ENCODE results near the gene PSG11. TPM values are rescaled to one million over a fixed set of nuclear protein-coding genes. Genes with fewer than 3 reads are reported as not detected.
"Not testable (repeated sequence)": the region's sequence is repeated elsewhere in the genome, so short reads cannot be mapped to it uniquely, and the experiment has no call there.

PSG11 gene
- total and polyA plus RNA-seq, 4 donors = 0.36 to 0.55 TPM; not detected in 2

- not testable (repeated sequence) for H3K9me3 ChIP-seq (ENCODE audit: control insufficient read depth, insufficient read depth, low read length); H3K4me1 ChIP-seq (ENCODE audit: control insufficient read depth, insufficient read depth, low read length); H3K36me3 ChIP-seq (ENCODE audit: control insufficient read depth, insufficient read depth, low read length); H3K4me3 ChIP-seq (ENCODE audit: low read depth, low read length); H3K27me3 ChIP-seq (ENCODE audit: control insufficient read depth, insufficient read depth, low read length); H3K27ac ChIP-seq (ENCODE audit: low read depth, low read length); DNase-seq (ENCODE audit: low read depth in 4 of 6, low spot score in 6 of 6)
- 92% methylated on average over 8 of the region's 10 CpGs for WGBS (ENCODE audit: insufficient coverage)
These were observed 34.2 kb downstream of the PSG11 start for GRCh38 chr19:42992029-42992604.

- Histone ChIP-seq H3K36me3 (ENCODE audit: control insufficient read depth, insufficient read depth, low read length) (no peaks in the 10 kb centered on the region), H3K27ac (ENCODE audit: low read depth, low read length) (no peak overlapping the region), H3K4me3 (ENCODE audit: low read depth, low read length) (no peak overlapping the region), H3K4me1 (ENCODE audit: control insufficient read depth, insufficient read depth, low read length) (no peaks in the 10 kb centered on the region), H3K9me3 (ENCODE audit: control insufficient read depth, insufficient read depth, low read length) (no peaks in the 10 kb centered on the region), H3K27me3 (ENCODE audit: control insufficient read depth, insufficient read depth, low read length) (no peaks in the 10 kb centered on the region)
- no CpG with 5 or more reads among the region's 7 CpGs for WGBS (ENCODE audit: insufficient coverage)
- no peak for DNase-seq (ENCODE audit: low read depth in 4 of 6, low spot score in 6 of 6)
These were observed 36.4 kb downstream of the PSG11 start for GRCh38 chr19:42989851-42990250.

- not testable (repeated sequence) for H3K4me1 ChIP-seq (ENCODE audit: control insufficient read depth, insufficient read depth, low read length); H3K36me3 ChIP-seq (ENCODE audit: control insufficient read depth, insufficient read depth, low read length); H3K4me3 ChIP-seq (ENCODE audit: low read depth, low read length); DNase-seq (ENCODE audit: low read depth in 4 of 6, low spot score in 6 of 6); H3K9me3 ChIP-seq (ENCODE audit: control insufficient read depth, insufficient read depth, low read length); H3K27me3 ChIP-seq (ENCODE audit: control insufficient read depth, insufficient read depth, low read length); H3K27ac ChIP-seq (ENCODE audit: low read depth, low read length)
- WGBS (ENCODE audit: insufficient coverage) = 47% methylated on average over 2 of the region's 4 CpGs
These were observed 37.1 kb downstream of the PSG11 start for GRCh38 chr19:42989186-42989585.

- not testable (repeated sequence) for H3K36me3 ChIP-seq (ENCODE audit: control insufficient read depth, insufficient read depth, low read length); H3K4me1 ChIP-seq (ENCODE audit: control insufficient read depth, insufficient read depth, low read length); H3K4me3 ChIP-seq (ENCODE audit: low read depth, low read length); H3K9me3 ChIP-seq (ENCODE audit: control insufficient read depth, insufficient read depth, low read length); H3K27ac ChIP-seq (ENCODE audit: low read depth, low read length); DNase-seq (ENCODE audit: low read depth in 4 of 6, low spot score in 6 of 6); H3K27me3 ChIP-seq (ENCODE audit: control insufficient read depth, insufficient read depth, low read length)
- WGBS (ENCODE audit: insufficient coverage) = no CpG with 5 or more reads among the region's 1 CpG
These were observed 38.1 kb downstream of the PSG11 start for GRCh38 chr19:42988206-42988605.

- Histone ChIP-seq H3K9me3 (ENCODE audit: control insufficient read depth, insufficient read depth, low read length) (no peaks in the 10 kb centered on the region), H3K4me3 (ENCODE audit: low read depth, low read length) (no peak overlapping the region), H3K27ac (ENCODE audit: low read depth, low read length) (no peak overlapping the region), H3K4me1 (ENCODE audit: control insufficient read depth, insufficient read depth, low read length) (no peaks in the 10 kb centered on the region), H3K27me3 (ENCODE audit: control insufficient read depth, insufficient read depth, low read length) (no peaks in the 10 kb centered on the region), H3K36me3 (ENCODE audit: control insufficient read depth, insufficient read depth, low read length) (no peaks in the 10 kb centered on the region)
- WGBS (ENCODE audit: insufficient coverage) = 77% methylated on average over 2 of the region's 4 CpGs
- DNase-seq (ENCODE audit: low read depth in 4 of 6, low spot score in 6 of 6) = no peak
These were observed 40.7 kb downstream of the PSG11 start for GRCh38 chr19:42985588-42985987.

GRCh38 chr19:42982111-42982510, 44.2 kb downstream of the PSG11 start:
- H3K9me3 ChIP-seq (ENCODE audit: control insufficient read depth, insufficient read depth, low read length); H3K27me3 ChIP-seq (ENCODE audit: control insufficient read depth, insufficient read depth, low read length); H3K36me3 ChIP-seq (ENCODE audit: control insufficient read depth, insufficient read depth, low read length); H3K27ac ChIP-seq (ENCODE audit: low read depth, low read length); DNase-seq (ENCODE audit: low read depth in 4 of 6, low spot score in 6 of 6); H3K4me3 ChIP-seq (ENCODE audit: low read depth, low read length); H3K4me1 ChIP-seq (ENCODE audit: control insufficient read depth, insufficient read depth, low read length): not testable (repeated sequence)

- DNase-seq (ENCODE audit: low read depth in 4 of 6, low spot score in 6 of 6); H3K4me3 ChIP-seq (ENCODE audit: low read depth, low read length); H3K4me1 ChIP-seq (ENCODE audit: control insufficient read depth, insufficient read depth, low read length); H3K36me3 ChIP-seq (ENCODE audit: control insufficient read depth, insufficient read depth, low read length); H3K27me3 ChIP-seq (ENCODE audit: control insufficient read depth, insufficient read depth, low read length); H3K9me3 ChIP-seq (ENCODE audit: control insufficient read depth, insufficient read depth, low read length); H3K27ac ChIP-seq (ENCODE audit: low read depth, low read length): not testable (repeated sequence)
- no CpG with 5 or more reads among the region's 5 CpGs for WGBS (ENCODE audit: insufficient coverage)
These were observed 54.8 kb downstream of the PSG11 start for GRCh38 chr19:42971451-42971850.

GRCh38 chr19:42965176-42965575, 61.1 kb downstream of the PSG11 start:
- Histone ChIP-seq H3K27me3 (ENCODE audit: control insufficient read depth, insufficient read depth, low read length) (no peaks in the 10 kb centered on the region), H3K27ac (ENCODE audit: low read depth, low read length) (no peak overlapping the region), H3K36me3 (ENCODE audit: control insufficient read depth, insufficient read depth, low read length) (no peaks in the 10 kb centered on the region), H3K9me3 (ENCODE audit: control insufficient read depth, insufficient read depth, low read length) (no peaks in the 10 kb centered on the region), H3K4me1 (ENCODE audit: control insufficient read depth, insufficient read depth, low read length) (no peaks in the 10 kb centered on the region), H3K4me3 (ENCODE audit: low read depth, low read length) (no peak overlapping the region)
- DNase-seq (ENCODE audit: low read depth in 4 of 6, low spot score in 6 of 6) = peak in 1 of 6 donors; percentile 4
- no CpG with 5 or more reads among the region's 2 CpGs for WGBS (ENCODE audit: insufficient coverage)

- H3K36me3 ChIP-seq (ENCODE audit: control insufficient read depth, insufficient read depth, low read length) = no peaks in the 10 kb centered on the region
- H3K9me3 ChIP-seq (ENCODE audit: control insufficient read depth, insufficient read depth, low read length) = no peaks in the 10 kb centered on the region
- H3K27ac ChIP-seq (ENCODE audit: low read depth, low read length) = no peak overlapping the region
- no peak for DNase-seq (ENCODE audit: low read depth in 4 of 6, low spot score in 6 of 6)
- no peak overlapping the region for H3K4me3 ChIP-seq (ENCODE audit: low read depth, low read length)
- H3K27me3 ChIP-seq (ENCODE audit: control insufficient read depth, insufficient read depth, low read length) = no peaks in the 10 kb centered on the region
- no peaks in the 10 kb centered on the region for H3K4me1 ChIP-seq (ENCODE audit: control insufficient read depth, insufficient read depth, low read length)
- 93% methylated on average over 3 of the region's 6 CpGs for WGBS (ENCODE audit: insufficient coverage)
These were observed 65.2 kb downstream of the PSG11 start for GRCh38 chr19:42961119-42961518.
